HepG2 (cell line): ENCODE data around the gene RNASE4. TPM values are rescaled to one million over a fixed set of nuclear protein-coding genes. Genes with fewer than 3 reads are reported as not detected.

Experiments
- ATAC-seq: fragments of 200-7000 bp; cut with Tn5 transposase; 3 replicates; pipeline ENCODE4 v1.9.1; 2020; ENCODE audit warnings: mild to moderate bottlenecking, moderate library complexity
- BruUV-seq: library from RNA; stranded (reverse); fragments of 400-500 nt; replicated peaks from 2 replicates; lab custom pipeline; 2021; lab: Mats Ljungman, UMichigan
- CTCF ChIA-PET: fragments of 300-600 bp; formaldehyde crosslinking; extraction: SDS; loops from one replicate; lab custom pipeline; 2021; ENCODE audit warnings: low total read pairs, inconsistent platforms, low intra/inter-chr PET ratio; lab: Yijun Ruan, JAX
- POLR2A ChIA-PET: fragments of 350-600 bp; sonication (Branson Sonifier 250); formaldehyde crosslinking; loops from one replicate; lab custom pipeline; 2020; ENCODE audit warnings: antibody characterized with exemption, inconsistent platforms; lab: Yijun Ruan, JAX
- DNase-seq: peaks from one replicate; pipeline ENCODE4 v3.0.0-alpha.2; 2015; ENCODE audit warnings: low spot score
- FAIRE-seq: peaks from 3 replicates; lab custom pipeline; 2011; peaks lifted over from hg19 to GRCh38; lab: Jason Lieb, UNC
- H2AFZ ChIP-seq: one replicate; pipeline ENCODE4 v1.6.1; 2011; ENCODE audit warnings: low read length, inconsistent platforms
- H3K27ac ChIP-seq: fragments of 300-600 bp; 3 replicates; pipeline ENCODE4 v1.8.0; 2011; ENCODE audit warnings: mixed run types, mild to moderate bottlenecking, mixed read lengths, low read length, inconsistent platforms; ENCODE audit not compliant: insufficient read depth; ENCODE audit errors: extremely low read length
- H3K27me3 ChIP-seq, 2 experiments: fragments of 200-600 bp in 1 of 2; 2 replicates in 1 of 2; 3 replicates in 1 of 2; pipeline versions ENCODE4 v1.6.0 to v1.8.0; 2011; ENCODE audit warnings: low read length in 2 of 2, mild to moderate bottlenecking in 2 of 2, moderate library complexity in 2 of 2, inconsistent platforms in 1 of 2; ENCODE audit not compliant: insufficient read depth in 2 of 2, control insufficient read depth in 1 of 2
- H3K36me3 ChIP-seq, 2 experiments: fragments of 200-600 bp in 1 of 2; replicated peaks in 1 of 2; 2 replicates in 1 of 2; 3 replicates in 1 of 2; pipeline versions ENCODE4 v1.5.1 to v1.8.0; 2011; ENCODE audit warnings: low read length in 2 of 2, inconsistent platforms in 1 of 2; ENCODE audit not compliant: insufficient read depth in 2 of 2, control insufficient read depth in 1 of 2
- H3K4me1 ChIP-seq: 2 replicates; pipeline ENCODE4 v1.5.1; 2012; ENCODE audit warnings: low read length, inconsistent platforms; ENCODE audit not compliant: insufficient read depth
- H3K4me2 ChIP-seq: 2 replicates; pipeline ENCODE4 v1.6.0; 2011; ENCODE audit warnings: low read depth, low read length, inconsistent platforms
- H3K4me3 ChIP-seq, 3 experiments: fragments of 200-600 bp in 1 of 3; sonication (generic), shearing (Covaris generic) in 1 of 3; replicated peaks in 1 of 3; 2 replicates each; pipeline ENCODE4 v1.5.1; 2011 to 2016; ENCODE audit warnings: low read length in 3 of 3, inconsistent platforms in 2 of 3, low read depth in 2 of 3, mild to moderate bottlenecking in 2 of 3, control low read depth in 1 of 3, mixed read lengths in 1 of 3; ENCODE audit not compliant: insufficient read depth in 1 of 3
- H3K79me2 ChIP-seq: one replicate; pipeline ENCODE4 v1.6.1; 2011; ENCODE audit warnings: low read length, inconsistent platforms; ENCODE audit not compliant: insufficient read depth
- H3K9ac ChIP-seq: 2 replicates; pipeline ENCODE4 v1.6.0; 2011; ENCODE audit warnings: mild to moderate bottlenecking, low read depth, low read length, inconsistent platforms; ENCODE audit not compliant: insufficient read depth
- H3K9me3 ChIP-seq: 2 replicates; pipeline ENCODE4 v1.5.1; 2012; ENCODE audit warnings: mild to moderate bottlenecking, low read length
- H4K20me1 ChIP-seq: 2 replicates; pipeline ENCODE4 v1.6.0; 2011; ENCODE audit warnings: inconsistent platforms, mild to moderate bottlenecking, low read length, moderate library complexity; ENCODE audit not compliant: insufficient read depth
- FOXC1 ChIP-seq: sonication (generic); formaldehyde crosslinking; IDR thresholded peaks from 2 replicates; pipeline ENCODE4 v1.8.0; 2022; ENCODE audit warnings: mild to moderate bottlenecking, missing genetic modification reagents, borderline replicate concordance
- GLMP ChIP-seq: sonication (generic); formaldehyde crosslinking; IDR thresholded peaks from 2 replicates; pipeline ENCODE4 v1.9.0; 2021; ENCODE audit warnings: missing genetic modification reagents, mild to moderate bottlenecking, borderline replicate concordance
- KDM1A ChIP-seq: IDR thresholded peaks from 2 replicates; pipeline ENCODE4 v1.6.1; 2016; ENCODE audit warnings: missing compliant biosample characterization
- MEF2D ChIP-seq: sonication (generic); formaldehyde crosslinking; IDR thresholded peaks from 2 replicates; pipeline ENCODE4 v1.5.1; 2020; ENCODE audit warnings: mild to moderate bottlenecking, missing genetic modification reagents
- POGZ ChIP-seq: sonication (generic); formaldehyde crosslinking; IDR thresholded peaks from 2 replicates; pipeline ENCODE4 v1.4.0; 2020; ENCODE audit warnings: mild to moderate bottlenecking, missing genetic modification reagents
- TEAD3 ChIP-seq: optimal IDR thresholded peaks from 2 replicates; pipeline ENCODE3; 2016; ENCODE audit warnings: borderline replicate concordance
- THYN1 ChIP-seq: sonication (generic); formaldehyde crosslinking; IDR thresholded peaks from 2 replicates; pipeline ENCODE4 v1.8.1; 2023; ENCODE audit warnings: low read depth, mild to moderate bottlenecking, moderate library complexity, missing genetic modification reagents, borderline replicate concordance
- ZBED4 ChIP-seq: sonication (generic); formaldehyde crosslinking; IDR thresholded peaks from 2 replicates; pipeline ENCODE4 v1.4.0; 2020; ENCODE audit warnings: missing genetic modification reagents, borderline replicate concordance
- ZFP91 ChIP-seq: sonication (generic); formaldehyde crosslinking; IDR thresholded peaks from 2 replicates; pipeline ENCODE4 v1.9.0; 2022; ENCODE audit warnings: missing genetic modification reagents, mild to moderate bottlenecking, borderline replicate concordance
- ZNF101 ChIP-seq: sonication (generic); formaldehyde crosslinking; IDR thresholded peaks from 2 replicates; pipeline ENCODE4 v1.4.0; 2020; ENCODE audit warnings: mild to moderate bottlenecking, low read depth, missing genetic modification reagents, borderline replicate concordance
- ZNF652 ChIP-seq: IDR thresholded peaks from 2 replicates; pipeline ENCODE4 v1.6.1; 2016; ENCODE audit warnings: low read depth, borderline replicate concordance
- ZNF790 ChIP-seq: sonication (generic); formaldehyde crosslinking; IDR thresholded peaks from 2 replicates; pipeline ENCODE4 v1.8.0; 2022; ENCODE audit warnings: missing genetic modification reagents, mild to moderate bottlenecking, borderline replicate concordance
- WGBS: methylation state at CpG from one replicate; pipeline ENCODE4 v1.1.6; 2017; ENCODE audit warnings: low lambda C conversion rate; 5-methylcytosine and 5-hydroxymethylcytosine counted together
- in situ Hi-C: cut with HindIII; loops from 2 replicates; pipeline ENCODE4 v1.10.0; 2017; ENCODE audit warnings: low pct_unique_long_range_greater_than_20kb; ENCODE audit not compliant: extremely low pct_ligation_motif_present
- intact Hi-C: fragments of 100-400 bp; cut with micrococcal nuclease; formaldehyde crosslinking; loops from one replicate; pipeline ENCODE4 v1.10.0; 2022; ENCODE audit not compliant: unreplicated experiment
- polyA plus RNA-seq, 8 experiments: library from polyadenylated mRNA; depleted of rRNA in 3 of 8; stranded (reverse) in 7 of 8; unstranded in 1 of 8; fragments of >200 nt; fragmentation: Illumina TruSeq in 4 of 8; extraction: Trizol in 4 of 8; gene quantifications; 2 replicates each; pipeline versions ENCODE4 v1.2.1 to v1.2.3, GENCODE V29; 2011 to 2016; ENCODE audit warnings: low read depth in 4 of 8, missing spikeins in 1 of 8, mixed read lengths in 1 of 8; ENCODE audit not compliant: insufficient read depth in 1 of 8
- total RNA-seq, 5 experiments: library from RNA; depleted of rRNA; stranded (reverse); fragments of >200 nt; fragmentation: Illumina TruSeq; extraction: Trizol; gene quantifications; 2 replicates each; pipeline ENCODE4 v1.2.3, GENCODE V29; 2016; ENCODE audit warnings: low read depth in 1 of 5

Gene RNASE4
- total and polyA plus RNA-seq, 2 of the 13 experiments (the other 11 are each of a cell fraction or from before 2014, with no cell fraction given): 109 to 983 TPM

- DNase-seq (no peak), ATAC-seq (no peak), FAIRE-seq (no peak)
- BruUV-seq: no TSS peak
- H3K9me3 ChIP-seq: peaks cover 2% of the 10 kb centered on the region
- POLR2A ChIA-PET: no interaction called here
- H3K36me3 ChIP-seq: no peaks in the 10 kb centered on the region
- no peaks in the 10 kb centered on the region for H3K79me2 ChIP-seq
- no peak overlapping the region for H3K9ac ChIP-seq
- no peaks in the 10 kb centered on the region for H3K4me1 ChIP-seq
- WGBS: 40% methylated on average over 3 of the region's 3 CpGs
- no peak for TF ChIP-seq GLMP
- no peak for TF ChIP-seq ZFP91 (CRISPR knock-in tag)
- no peak for TF ChIP-seq ZNF790
- TF ChIP-seq ZNF652 (CRISPR knock-in tag): no peak
- H3K27me3 ChIP-seq: no peaks in the 10 kb centered on the region; a peak in 1 of 5 replicates
- no peak overlapping the region for H3K4me2 ChIP-seq
- H2AFZ ChIP-seq: no peak overlapping the region
- no peak overlapping the region for H3K4me3 ChIP-seq
- CTCF ChIA-PET: no interaction called here
- H4K20me1 ChIP-seq: no peaks in the 10 kb centered on the region
- intact Hi-C loops (no loop called here), in situ Hi-C loops (no loop called here)
- no peak overlapping the region for H3K27ac ChIP-seq
Observed at GRCh38 chr14:20746566-20746965, 62.2 kb downstream of the RNASE4 start.

- Histone ChIP-seq H2AFZ (no peak overlapping the region), H3K79me2 (no peaks in the 10 kb centered on the region), H3K36me3 (no peaks in the 10 kb centered on the region), H4K20me1 (no peaks in the 10 kb centered on the region), H3K27ac (no peak overlapping the region), H3K9ac (no peak overlapping the region), H3K9me3 (peaks cover 21% of the 10 kb centered on the region), H3K4me1 (no peaks in the 10 kb centered on the region), H3K4me2 (no peak overlapping the region), H3K27me3 (no peaks in the 10 kb centered on the region; a peak in 1 of 5 replicates), H3K4me3 (no peak overlapping the region)
- ChIA-PET POLR2A (no interaction called here), CTCF (no interaction called here)
- ATAC-seq (no peak), DNase-seq (no peak), FAIRE-seq (no peak)
- WGBS: 38% methylated on average over 2 of the region's 2 CpGs
- BruUV-seq: no TSS peak
- in situ Hi-C loops: no loop called here
- intact Hi-C loops: no loop called here
- TF ChIP-seq ZBED4 (CRISPR knock-in tag) (no peak), TEAD3 (CRISPR knock-in tag) (no peak), ZNF101 (CRISPR knock-in tag) (no peak), FOXC1 (CRISPR knock-in tag) (no peak), KDM1A (CRISPR knock-in tag) (no peak), POGZ (CRISPR knock-in tag) (no peak), THYN1 (CRISPR knock-in tag) (no peak), MEF2D (CRISPR knock-in tag) (no peak)
Observed at GRCh38 chr14:20748439-20748838, 64.1 kb downstream of the RNASE4 start.
